Activated CD4-positive, CD25-positive, alpha-beta regulatory T cell treated with anti-CD3 and anti-CD28 coated beads, Interleukin-2, amount 50 U/mL, for 72 hours (primary cell): Measurements from ENCODE around the gene MACO1.
"Not testable (repeated sequence)": the region's sequence is repeated elsewhere in the genome, so short reads cannot be mapped to it uniquely, and the experiment has no call there.

Experiments
- DNase-seq: peaks from one replicate; pipeline ENCODE4 v3.0.0; 2021

Gene MACO1

GRCh38 chr1:25492323-25492722, 61.6 kb downstream of the MACO1 start:
- DNase-seq: no peak

GRCh38 chr1:25494952-25495351, 64.3 kb downstream of the MACO1 start:
- no peak for DNase-seq

- no peak for DNase-seq
Measured at GRCh38 chr1:25500694-25501093, 70.0 kb downstream of the MACO1 start.

- DNase-seq: no peak
Measured at GRCh38 chr1:25501235-25502058, 70.8 kb downstream of the MACO1 start.

GRCh38 chr1:25502957-25503356, 72.3 kb downstream of the MACO1 start:
- no peak for DNase-seq

GRCh38 chr1:25503551-25504426, 73.1 kb downstream of the MACO1 start:
- no peak for DNase-seq

GRCh38 chr1:25504706-25505595, 74.3 kb downstream of the MACO1 start:
- no peak for DNase-seq

- DNase-seq: no peak
Measured at GRCh38 chr1:25505656-25506385, 75.1 kb downstream of the MACO1 start.

GRCh38 chr1:25506566-25507463, 76.1 kb downstream of the MACO1 start:
- DNase-seq: not testable (repeated sequence)

- no peak for DNase-seq
Measured at GRCh38 chr1:25513666-25514065, 83.0 kb downstream of the MACO1 start.

GRCh38 chr1:25515033-25515432, 84.3 kb downstream of the MACO1 start:
- DNase-seq: no peak

GRCh38 chr1:25516686-25517085, 86.0 kb downstream of the MACO1 start:
- DNase-seq: no peak

GRCh38 chr1:25517476-25518394, 87.0 kb downstream of the MACO1 start:
- DNase-seq: no peak

- no peak for DNase-seq
Measured at GRCh38 chr1:25519624-25520023, 88.9 kb downstream of the MACO1 start.

GRCh38 chr1:25520446-25521061, 89.9 kb downstream of the MACO1 start:
- DNase-seq: peak; percentile 72

GRCh38 chr1:25522031-25522655, 91.4 kb downstream of the MACO1 start:
- DNase-seq: no peak

GRCh38 chr1:25523542-25523941, 92.8 kb downstream of the MACO1 start:
- DNase-seq: peak; percentile 26

GRCh38 chr1:25524568-25525360, 94.1 kb downstream of the MACO1 start:
- DNase-seq: no peak
